PC-3 (cell line): ENCODE results near the gene RBPJ. TPM values are rescaled to one million over a fixed set of nuclear protein-coding genes. Genes with fewer than 3 reads are reported as not detected.

Experiments
- ATAC-seq: fragments of 200-7000 bp; cut with Tn5 transposase; 2 replicates; pipeline ENCODE4 v1.9.1; 2020; ENCODE audit warnings: mild to moderate bottlenecking, moderate library complexity
- BruUV-seq: library from RNA; stranded (reverse); fragments of 400-500 nt; replicated peaks from 2 replicates; lab custom pipeline; 2021; lab: Mats Ljungman, UMichigan
- CTCF ChIA-PET: fragments of 300-600 bp; sonication (Branson Sonifier 250); formaldehyde crosslinking; loops from one replicate; lab custom pipeline; 2022; ENCODE audit warnings: antibody characterized with exemption; lab: Charles Lee
- POLR2A ChIA-PET: fragments of 300-600 bp; sonication (Branson Sonifier 250); formaldehyde crosslinking; loops from one replicate; lab custom pipeline; 2022; ENCODE audit warnings: antibody characterized with exemption; ENCODE audit not compliant: unreplicated experiment; lab: Charles Lee
- DNase-seq: peaks from one replicate; pipeline ENCODE4 v3.0.0-alpha.2; 2015
- H2AFZ ChIP-seq: fragments of 300-600 bp; sonication (generic); 2 replicates; pipeline ENCODE4 v1.6.0; 2016; ENCODE audit warnings: antibody characterized with exemption, low read length
- H3F3A ChIP-seq: fragments of 300-600 bp; sonication (generic); one replicate; pipeline ENCODE4 v1.6.0; 2017; ENCODE audit warnings: antibody characterized with exemption, low read length, control low read depth, mild to moderate bottlenecking; ENCODE audit not compliant: unreplicated experiment
- H3K27ac ChIP-seq: fragments of 300-600 bp; sonication (generic); 2 replicates; pipeline ENCODE4 v1.5.1; 2016; ENCODE audit warnings: mild to moderate bottlenecking, low read length
- H3K27me3 ChIP-seq: fragments of 300-600 bp; sonication (generic); 2 replicates; pipeline ENCODE4 v1.6.1; 2016; ENCODE audit warnings: low read length, mixed read lengths
- H3K36me3 ChIP-seq: fragments of 300-600 bp; sonication (generic); 2 replicates; pipeline ENCODE4 v1.6.1; 2016; ENCODE audit warnings: low read depth, mixed run types, low read length, mixed read lengths
- H3K4me1 ChIP-seq: fragments of 300-600 bp; sonication (generic); 2 replicates; pipeline ENCODE4 v1.5.1; 2016; ENCODE audit warnings: low read length; ENCODE audit not compliant: insufficient read depth
- H3K4me2 ChIP-seq: fragments of 300-600 bp; sonication (generic); 2 replicates; pipeline ENCODE4 v1.6.0; 2016; ENCODE audit warnings: low read length
- H3K4me3 ChIP-seq: fragments of 300-600 bp; sonication (generic); 2 replicates; pipeline ENCODE4 v1.5.1; 2016; ENCODE audit warnings: mild to moderate bottlenecking, low read length, mixed read lengths
- H3K79me2 ChIP-seq: fragments of 300-600 bp; sonication (generic); 2 replicates; pipeline ENCODE4 v1.6.1; 2017; ENCODE audit warnings: low read length, mixed read lengths
- H3K9ac ChIP-seq: fragments of 300-600 bp; sonication (generic); 2 replicates; pipeline ENCODE4 v1.6.0; 2016; ENCODE audit warnings: mild to moderate bottlenecking, low read length
- H3K9me2 ChIP-seq: fragments of 300-600 bp; sonication (generic); replicated peaks from 2 replicates; pipeline ENCODE4 v1.6.1; 2016; ENCODE audit warnings: mixed run types, low read length, mixed read lengths
- H3K9me3 ChIP-seq: fragments of 300-600 bp; sonication (generic); 2 replicates; pipeline ENCODE4 v1.6.1; 2016; ENCODE audit warnings: low read length, mixed read lengths
- H4K20me1 ChIP-seq: fragments of 300-600 bp; sonication (generic); 2 replicates; pipeline ENCODE4 v1.6.1; 2016; ENCODE audit warnings: low read length, mixed read lengths
- EZH2 ChIP-seq: fragments of 300-600 bp; sonication (generic); IDR thresholded peaks from one replicate; pipeline ENCODE4 v1.6.1; 2017; ENCODE audit warnings: antibody characterized with exemption, mild to moderate bottlenecking, low read length; ENCODE audit not compliant: unreplicated experiment
- EZH2phosphoT487 ChIP-seq: fragments of 300-600 bp; sonication (generic); IDR thresholded peaks from 2 replicates; pipeline ENCODE4 v1.6.1; 2018; ENCODE audit warnings: mild to moderate bottlenecking, antibody characterized with exemption, low read length, borderline replicate concordance
- intact Hi-C: fragments of 100-400 bp; cut with micrococcal nuclease; formaldehyde crosslinking; loops from 2 replicates; pipeline ENCODE4 v1.9.0; 2023
- total RNA-seq: library from RNA; depleted of rRNA; stranded (reverse); fragments of >200 nt; gene quantifications from 2 replicates; pipeline ENCODE4 v1.2.3, GENCODE V29; 2014; rRNA removed
- TF ChIP-seq, protein P1 (sequence below): fragments of 300-600 bp; sonication (generic); conservative IDR thresholded peaks from 2 replicates; pipeline ENCODE4 v1.5.1; 2017; ENCODE audit warnings: antibody characterized with exemption, low read depth, mild to moderate bottlenecking, low read length

The RBPJ gene
- total RNA-seq, 1 experiment from 2014 or later = 39.1 TPM

DNA sequence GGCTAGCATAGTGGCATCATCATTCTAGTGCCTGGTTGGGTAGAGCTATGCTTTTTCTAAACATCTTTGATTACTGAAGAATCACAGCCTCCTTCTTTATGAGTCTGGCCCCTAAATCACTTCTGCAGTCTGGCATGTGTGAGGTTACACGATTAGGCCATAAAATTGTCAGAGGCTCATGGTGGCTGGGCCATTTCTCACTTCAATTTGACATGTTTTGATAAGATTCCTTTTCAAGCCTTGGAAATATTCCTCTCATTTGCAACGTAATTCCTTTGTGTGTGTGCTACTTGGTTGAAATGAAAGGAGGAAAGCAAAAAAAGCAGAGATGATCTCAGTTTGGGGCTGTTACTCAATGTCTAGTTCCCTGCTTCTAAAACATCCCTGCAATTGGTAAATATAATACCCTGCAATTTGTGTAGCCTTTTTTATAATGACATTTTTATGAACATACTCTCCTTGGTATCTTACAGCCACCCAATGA is 163.3 kb downstream of the RBPJ start:
- no peak overlapping the region for H3K27ac ChIP-seq

DNA sequence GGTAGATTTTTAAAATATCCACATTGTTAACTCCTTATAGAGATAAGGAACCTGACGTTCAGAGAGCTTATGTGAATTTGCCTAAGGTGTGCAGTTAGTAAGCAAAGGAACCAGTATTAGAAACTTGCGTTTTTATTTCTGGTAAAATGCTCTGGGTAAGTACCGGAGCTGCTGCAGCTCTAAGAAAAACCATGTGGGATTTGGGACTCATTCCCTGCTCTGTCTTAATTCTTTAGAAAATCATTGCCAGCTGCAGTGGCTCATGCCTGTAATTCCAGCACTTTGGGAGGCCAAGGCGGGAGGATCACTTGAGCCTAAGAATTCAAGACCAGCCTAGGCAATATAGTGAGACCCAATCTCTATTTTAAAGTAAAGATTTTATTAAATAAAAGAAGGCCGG is 163.7 kb downstream of the RBPJ start:
- intact Hi-C loops = no loop called here
- TF ChIP-seq EZH2 = no peak
- TF ChIP-seq, protein P1, sequence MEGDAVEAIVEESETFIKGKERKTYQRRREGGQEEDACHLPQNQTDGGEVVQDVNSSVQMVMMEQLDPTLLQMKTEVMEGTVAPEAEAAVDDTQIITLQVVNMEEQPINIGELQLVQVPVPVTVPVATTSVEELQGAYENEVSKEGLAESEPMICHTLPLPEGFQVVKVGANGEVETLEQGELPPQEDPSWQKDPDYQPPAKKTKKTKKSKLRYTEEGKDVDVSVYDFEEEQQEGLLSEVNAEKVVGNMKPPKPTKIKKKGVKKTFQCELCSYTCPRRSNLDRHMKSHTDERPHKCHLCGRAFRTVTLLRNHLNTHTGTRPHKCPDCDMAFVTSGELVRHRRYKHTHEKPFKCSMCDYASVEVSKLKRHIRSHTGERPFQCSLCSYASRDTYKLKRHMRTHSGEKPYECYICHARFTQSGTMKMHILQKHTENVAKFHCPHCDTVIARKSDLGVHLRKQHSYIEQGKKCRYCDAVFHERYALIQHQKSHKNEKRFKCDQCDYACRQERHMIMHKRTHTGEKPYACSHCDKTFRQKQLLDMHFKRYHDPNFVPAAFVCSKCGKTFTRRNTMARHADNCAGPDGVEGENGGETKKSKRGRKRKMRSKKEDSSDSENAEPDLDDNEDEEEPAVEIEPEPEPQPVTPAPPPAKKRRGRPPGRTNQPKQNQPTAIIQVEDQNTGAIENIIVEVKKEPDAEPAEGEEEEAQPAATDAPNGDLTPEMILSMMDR = no peak
- no peak for TF ChIP-seq EZH2phosphoT487

More for the DNA sequence above, 163.3 kb downstream of the RBPJ start:
- ATAC-seq (no peak), DNase-seq (no peak)
- H3K9me3 ChIP-seq = no peaks in the 10 kb centered on the region
- peaks cover 9% of the 10 kb centered on the region; the same call in 1 of the 2 replicates for H3K27me3 ChIP-seq
- no peaks in the 10 kb centered on the region for H3K9me2 ChIP-seq
- H3K36me3 ChIP-seq = no peaks in the 10 kb centered on the region
- no peaks in the 10 kb centered on the region for H3K79me2 ChIP-seq
- intact Hi-C loops = no loop called here
- no TSS peak for BruUV-seq
- CTCF ChIA-PET = no interaction called here
- H3K9ac ChIP-seq = no peak overlapping the region
- no peak overlapping the region for H2AFZ ChIP-seq
- H3F3A ChIP-seq = no peaks in the 10 kb centered on the region
- TF ChIP-seq, protein P1 = no peak
- TF ChIP-seq EZH2 (no peak), EZH2phosphoT487 (no peak)
- no peaks in the 10 kb centered on the region for H3K4me1 ChIP-seq
- POLR2A ChIA-PET = no interaction called here
- H4K20me1 ChIP-seq = no peaks in the 10 kb centered on the region
- H3K4me3 ChIP-seq = no peak overlapping the region
- H3K4me2 ChIP-seq = no peak overlapping the region

More for the DNA sequence above, 163.7 kb downstream of the RBPJ start:
- Histone ChIP-seq H3K27me3 (peaks cover 9% of the 10 kb centered on the region; the same call in 1 of the 2 replicates), H3K79me2 (no peaks in the 10 kb centered on the region), H4K20me1 (no peaks in the 10 kb centered on the region), H3K9me3 (no peaks in the 10 kb centered on the region), H3K4me2 (no peak overlapping the region), H3K4me1 (no peaks in the 10 kb centered on the region), H3K9me2 (no peaks in the 10 kb centered on the region), H3K27ac (no peak overlapping the region), H3K36me3 (no peaks in the 10 kb centered on the region), H2AFZ (no peak overlapping the region), H3K9ac (no peak overlapping the region), H3F3A (no peaks in the 10 kb centered on the region), H3K4me3 (no peak overlapping the region)
- ATAC-seq = no peak
- no TSS peak for BruUV-seq
- ChIA-PET CTCF (no interaction called here), POLR2A (no interaction called here)
- no peak for DNase-seq

Other genes starting within 250 kb of the RBPJ start
- not detected in 2 replicates for gene CCKAR, start 169.5 kb downstream of the RBPJ start, total RNA-seq